CD4-positive, alpha-beta T cell treated with Interferon gamma for 1 hour (primary cell): ENCODE data around the gene RPS4Y2.

ENCODE experiments used
- DNase-seq: peaks from one replicate; pipeline ENCODE4 v3.0.0-alpha.2; 2020

The RPS4Y2 gene

GRCh38 chrY:20755808-20756207, at the start of gene RPS4Y2:
RPS4Y2 (plus strand) TSS chrY:20756108; CDS start chrY:20756164, 56 bp downstream.
- DNase-seq: no peak

DNA sequence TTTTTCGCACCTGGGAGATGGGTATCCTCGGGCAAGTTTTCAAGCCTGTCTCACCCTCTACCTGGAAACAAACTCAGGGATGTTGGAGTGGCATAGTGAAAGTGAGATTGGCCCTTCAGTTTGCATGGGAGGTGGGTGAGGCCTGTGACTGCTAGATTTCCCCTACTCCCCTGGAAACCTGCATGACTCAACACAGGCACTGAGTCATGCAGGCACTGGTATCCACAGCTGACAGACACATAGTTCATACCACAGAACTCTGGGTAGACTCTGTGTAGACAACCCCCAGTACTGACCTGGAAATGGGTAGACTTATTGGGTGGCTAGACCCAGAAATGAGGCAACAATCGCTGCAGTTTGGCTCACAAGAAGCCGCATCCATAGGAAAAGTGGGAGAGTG, 41.5 kb upstream of the RPS4Y2 start:
- DNase-seq: no peak

- DNase-seq: no peak
Observed at GRCh38 chrY:20726184-20726907, 29.6 kb upstream of the RPS4Y2 start.

GRCh38 chrY:20735200-20735599, 20.7 kb upstream of the RPS4Y2 start:
- no peak for DNase-seq

GRCh38 chrY:20739806-20740205, 16.1 kb upstream of the RPS4Y2 start:
- no peak for DNase-seq

GRCh38 chrY:20740609-20741008, 15.3 kb upstream of the RPS4Y2 start:
- no peak for DNase-seq

DNA sequence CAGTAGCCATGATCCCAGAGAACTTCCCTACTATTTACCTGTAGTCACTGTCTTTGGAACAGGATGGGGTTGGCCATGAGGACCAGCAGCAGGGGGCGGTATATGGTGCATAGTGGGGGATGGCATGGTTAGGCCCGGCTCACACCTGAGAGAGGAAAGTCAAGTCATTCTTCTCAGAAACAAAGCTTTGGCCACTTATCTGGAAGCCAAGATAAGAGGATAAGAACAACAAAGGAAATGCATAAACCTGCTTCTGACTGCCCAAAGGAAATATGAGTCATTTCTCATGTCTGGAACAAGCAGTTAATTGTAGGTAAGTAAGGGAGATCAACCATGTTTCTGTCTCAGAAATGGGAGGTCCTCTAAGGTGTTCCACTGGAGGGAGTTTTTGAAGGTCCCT, 10.8 kb upstream of the RPS4Y2 start:
- no peak for DNase-seq

DNA sequence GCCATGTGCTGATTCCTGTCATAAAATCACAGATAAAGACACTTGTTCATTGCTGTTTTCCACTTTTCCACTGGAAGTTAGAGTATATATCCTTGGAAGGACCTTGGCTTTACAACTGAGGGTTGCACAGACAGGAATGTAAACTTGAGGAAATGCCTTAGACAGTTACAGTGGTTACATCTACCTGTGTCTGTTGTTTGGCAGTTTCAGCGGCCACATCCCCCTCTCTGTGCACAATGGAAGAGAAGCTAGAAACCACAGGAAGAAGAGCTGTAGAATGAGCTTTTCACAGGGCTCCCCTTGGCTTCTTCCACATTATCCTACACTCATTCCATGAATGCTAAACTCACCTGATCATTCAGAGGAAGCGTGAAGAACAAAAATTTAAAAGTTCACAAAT, 9.0 kb upstream of the RPS4Y2 start:
- no peak for DNase-seq

DNA sequence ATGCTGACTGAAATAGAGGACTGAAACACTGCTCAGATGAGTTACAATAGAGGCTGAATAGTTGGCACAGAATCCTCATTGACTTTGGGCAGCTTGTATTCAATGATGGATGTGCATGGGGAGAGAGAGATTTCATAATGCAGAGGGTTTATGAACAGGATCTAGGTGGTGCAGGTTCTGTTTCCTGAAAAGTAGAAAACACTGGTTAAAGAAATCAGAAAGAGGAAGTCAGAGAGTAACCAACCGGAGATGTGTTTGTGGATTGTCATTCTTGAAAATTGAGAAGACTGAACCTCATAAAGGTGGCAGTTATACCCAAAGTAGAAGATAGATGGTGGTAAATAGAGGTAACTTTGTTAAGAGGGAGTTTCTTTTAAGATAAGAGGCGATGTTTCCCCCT, 8.0 kb downstream of the RPS4Y2 start:
- DNase-seq: no peak

DNA sequence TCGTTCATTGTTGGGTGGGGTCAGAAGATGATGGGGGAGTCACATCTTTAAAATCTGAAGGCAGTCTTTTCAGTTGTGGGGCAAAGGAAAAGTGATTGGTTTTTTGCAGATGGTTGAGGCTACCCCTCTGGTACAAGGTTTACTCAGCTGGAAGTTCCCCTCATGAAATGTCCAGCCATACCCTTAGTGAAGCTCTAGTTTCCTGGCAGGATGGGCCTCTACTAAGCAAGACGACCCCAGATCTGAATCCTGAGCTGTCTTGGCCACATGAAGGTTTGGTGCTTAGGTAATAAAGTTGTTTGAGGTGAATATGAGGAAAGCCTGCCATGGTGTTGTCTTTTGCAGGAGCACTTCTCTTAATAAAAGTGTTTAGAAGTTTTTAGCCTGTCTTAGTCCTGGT, 9.2 kb downstream of the RPS4Y2 start:
- DNase-seq: no peak

DNA sequence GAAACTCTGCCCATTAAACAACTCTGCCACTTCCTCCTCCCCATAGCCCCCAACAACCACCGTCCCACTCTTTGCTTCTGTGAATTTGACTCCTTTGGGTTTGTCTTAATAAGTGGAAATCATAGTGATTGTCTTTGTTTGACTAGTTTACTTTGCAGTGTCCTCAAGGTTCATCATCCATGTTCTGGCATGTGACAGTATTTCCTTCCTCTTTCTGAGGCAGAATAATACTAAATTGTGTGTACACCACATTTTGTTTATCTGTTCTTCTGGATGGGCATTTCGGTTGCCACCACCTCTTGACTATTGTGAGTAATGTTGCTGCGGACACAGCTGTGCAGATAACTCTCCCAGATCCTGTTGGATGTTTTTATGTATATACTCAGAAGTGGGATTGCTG, 14.8 kb downstream of the RPS4Y2 start:
- no peak for DNase-seq

DNA sequence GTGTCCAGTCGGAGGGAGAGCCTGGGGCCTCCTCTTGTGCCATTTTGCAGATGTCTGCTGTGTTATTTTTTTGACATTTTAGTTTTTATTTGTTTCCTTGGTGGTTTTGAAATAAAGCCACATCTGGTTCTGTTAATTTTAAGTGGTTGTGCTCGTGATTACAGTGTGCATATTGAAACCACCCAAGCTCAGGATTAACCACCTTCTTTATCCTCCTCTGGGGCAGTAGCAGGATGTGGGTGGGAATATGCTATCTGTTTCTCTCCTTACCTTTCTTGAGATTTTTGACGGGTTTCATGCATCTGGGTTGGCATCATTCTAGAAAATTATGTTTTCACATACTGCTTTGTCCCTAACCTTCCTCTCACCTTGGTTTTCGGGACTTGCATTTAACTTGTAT, 20.2 kb downstream of the RPS4Y2 start:
- no peak for DNase-seq

GRCh38 chrY:20780104-20780654, 24.3 kb downstream of the RPS4Y2 start:
- no peak for DNase-seq

DNA sequence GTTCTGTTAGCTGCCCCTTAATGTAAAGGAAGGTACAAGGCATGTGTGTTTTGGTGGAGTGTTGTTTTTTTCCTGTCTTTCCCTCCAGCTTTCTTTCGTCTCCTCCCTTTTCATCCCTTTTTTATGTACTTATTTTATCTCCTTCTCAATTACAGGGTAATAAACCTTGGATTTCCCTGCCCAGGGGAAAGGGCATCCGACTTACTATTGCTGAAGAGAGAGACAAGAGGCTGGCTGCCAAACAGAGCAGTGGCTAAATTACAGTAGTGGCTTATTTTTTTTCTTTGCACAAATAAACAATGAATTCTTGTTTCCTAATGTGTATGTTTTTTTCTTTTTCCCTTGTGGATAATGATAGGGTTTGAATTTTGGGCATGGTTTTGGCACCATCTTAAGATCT, 24.9 kb downstream of the RPS4Y2 start:
- no peak for DNase-seq

- DNase-seq: no peak
Observed at GRCh38 chrY:20781408-20781807, 25.5 kb downstream of the RPS4Y2 start.

DNA sequence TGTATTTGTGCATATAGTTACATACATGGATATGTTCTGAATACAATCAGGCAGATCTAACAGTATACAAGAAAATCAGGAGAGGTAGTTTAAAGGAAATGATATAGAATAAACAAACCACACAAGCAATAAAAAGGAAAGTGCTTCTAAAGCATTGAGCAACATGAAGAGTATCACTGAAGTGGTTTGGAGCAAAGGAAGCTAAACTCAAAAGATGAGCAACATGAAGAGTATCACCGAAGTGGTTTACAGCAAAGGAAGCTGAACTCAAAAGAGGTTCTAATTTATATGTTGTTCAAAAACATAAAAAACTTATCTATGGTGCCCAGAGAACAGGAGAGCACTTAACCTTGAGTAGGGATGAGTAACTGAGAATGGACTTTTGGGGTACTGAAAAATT, 29.1 kb downstream of the RPS4Y2 start:
- DNase-seq: no peak

GRCh38 chrY:20787076-20787475, 31.2 kb downstream of the RPS4Y2 start:
- DNase-seq: no peak

DNA sequence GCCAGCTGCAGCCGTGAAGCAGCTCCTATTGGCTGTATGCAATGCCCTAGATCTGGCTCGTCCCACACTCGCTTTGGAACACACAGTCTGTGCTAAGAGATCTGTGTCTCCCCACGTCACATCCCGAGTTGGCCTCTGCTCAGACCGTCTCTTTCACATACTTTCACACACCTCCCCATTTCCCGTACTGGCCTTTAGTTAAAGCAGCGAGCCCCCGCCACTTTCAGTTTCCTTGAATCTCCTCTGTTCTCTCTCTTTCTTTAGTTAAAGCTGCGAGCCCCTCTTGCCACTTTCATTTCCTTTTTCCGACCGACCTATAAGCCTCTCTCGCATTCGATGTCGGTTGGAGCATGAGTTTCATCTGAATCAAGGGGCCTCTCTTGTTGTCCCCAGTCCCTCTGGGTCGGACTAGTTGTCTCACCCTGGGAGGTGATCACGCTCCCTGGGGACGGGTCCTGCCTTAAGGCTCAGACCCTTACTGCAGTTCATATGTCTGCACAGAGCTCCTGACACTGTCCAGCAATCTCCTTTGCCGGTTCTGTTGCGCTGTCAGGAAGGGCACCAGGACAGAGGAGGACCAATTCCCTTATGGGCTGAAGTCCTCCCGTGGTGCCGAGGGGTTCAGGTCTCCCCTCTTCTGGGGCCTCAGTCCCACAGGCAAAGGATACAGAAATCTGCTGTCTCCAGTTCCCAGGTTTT, 42.6 kb downstream of the RPS4Y2 start:
- no peak for DNase-seq

- no peak for DNase-seq
Observed at GRCh38 chrY:20802659-20803058, 46.8 kb downstream of the RPS4Y2 start.

DNA sequence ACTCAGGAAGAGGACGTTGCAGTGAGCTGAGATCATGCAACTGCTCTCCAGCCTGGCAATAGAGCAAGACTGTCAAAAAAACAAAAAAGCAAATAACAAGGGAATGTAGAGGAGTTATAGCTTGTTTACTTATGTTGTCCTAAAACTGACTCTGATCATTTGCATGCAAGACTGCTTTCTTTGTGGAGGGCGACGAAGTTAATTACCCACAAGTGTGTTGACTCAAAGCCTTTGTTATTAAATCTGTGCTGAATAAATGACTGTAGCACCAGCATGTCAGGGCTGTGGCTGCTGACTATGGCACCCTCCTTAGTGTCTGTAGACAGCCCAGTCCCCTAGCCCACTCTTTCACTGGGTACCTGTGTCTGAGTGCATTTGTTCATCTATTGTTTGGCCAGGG, 50.3 kb downstream of the RPS4Y2 start:
- no peak for DNase-seq

- DNase-seq: no peak
Observed at GRCh38 chrY:20813459-20813858, 57.6 kb downstream of the RPS4Y2 start.

- no peak for DNase-seq
Observed at GRCh38 chrY:20814794-20815193, 58.9 kb downstream of the RPS4Y2 start.

DNA sequence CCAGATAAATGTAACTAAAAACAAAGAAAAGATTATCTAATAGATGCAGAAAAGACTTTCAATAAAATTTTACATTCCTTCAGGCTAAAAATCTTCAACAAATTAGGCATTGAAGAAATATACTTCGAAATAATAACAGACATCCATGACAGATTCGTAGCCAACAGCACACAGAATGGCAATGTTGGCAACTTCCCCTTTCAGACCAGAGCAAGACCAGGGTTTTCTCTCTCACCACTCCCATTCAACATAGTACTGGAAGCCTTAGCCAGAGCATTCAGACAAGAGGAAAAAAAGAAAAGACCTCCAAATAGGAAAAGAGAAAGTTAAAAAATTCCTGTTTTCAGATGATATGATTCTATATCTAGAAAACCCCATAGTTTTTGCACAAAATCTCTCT, 61.2 kb downstream of the RPS4Y2 start:
- DNase-seq: no peak
